Natural killer cell (primary cell): Measurements from ENCODE around the gene POFUT2. TPM values are rescaled to one million over a fixed set of nuclear protein-coding genes. Genes with fewer than 3 reads are reported as not detected.

Source experiments
- ATAC-seq, 3 donors: fragments of 150-1000 bp in 2 of 3; fragments of 200-7000 bp in 1 of 3; cut with Tn5 transposase; 1 replicate in 1 of 3; 2 replicates in 2 of 3; pipeline ENCODE4 v1.10.0; 2021; ENCODE audit warnings: mild to moderate bottlenecking in 2 of 3, moderate library complexity in 2 of 3
- DNase-seq, 2 donors: peaks; one replicate each; pipeline versions ENCODE4 v3.0.0 to v3.0.0-alpha.2; 2013 to 2021; ENCODE audit warnings: mixed read lengths in 1 of 2
- H3K27ac ChIP-seq: one replicate; pipeline ENCODE4 v1.5.1; 2013; ENCODE audit warnings: mild to moderate bottlenecking, low read length
- H3K27me3 ChIP-seq: one replicate; pipeline ENCODE4 v1.6.1; 2013; ENCODE audit warnings: low read length; ENCODE audit not compliant: control insufficient read depth, insufficient read depth
- H3K36me3 ChIP-seq: one replicate; pipeline ENCODE4 v1.6.1; 2013; ENCODE audit warnings: low read length; ENCODE audit not compliant: control insufficient read depth, insufficient read depth
- H3K4me1 ChIP-seq: one replicate; pipeline ENCODE4 v1.6.1; 2013; ENCODE audit warnings: low read length; ENCODE audit not compliant: control insufficient read depth, insufficient read depth
- H3K4me3 ChIP-seq: one replicate; pipeline ENCODE4 v1.5.1; 2013; ENCODE audit warnings: low read length
- H3K9me3 ChIP-seq: one replicate; pipeline ENCODE4 v1.6.1; 2013; ENCODE audit warnings: low read length; ENCODE audit not compliant: control insufficient read depth, insufficient read depth
- H3K27ac Mint-ChIP-seq, 2 donors: one replicate each; pipeline ENCODE4 v1.8.0; 2022; ENCODE audit warnings: mild to moderate bottlenecking in 2 of 2, mixed read lengths in 2 of 2, moderate library complexity in 1 of 2
- H3K27me3 Mint-ChIP-seq, 2 donors: one replicate each; pipeline ENCODE4 v1.8.0; 2022; ENCODE audit warnings: low read depth in 2 of 2, mixed read lengths in 2 of 2
- H3K36me3 Mint-ChIP-seq: one replicate; pipeline ENCODE4 v1.8.0; 2022; ENCODE audit warnings: mixed read lengths
- H3K4me1 Mint-ChIP-seq, 2 donors: one replicate each; pipeline ENCODE4 v1.8.0; 2022; ENCODE audit warnings: mixed read lengths in 2 of 2
- H3K4me3 Mint-ChIP-seq: one replicate; pipeline ENCODE4 v1.8.0; 2022; ENCODE audit warnings: mild to moderate bottlenecking, moderate library complexity, mixed read lengths
- H3K9me3 Mint-ChIP-seq, 2 donors: one replicate each; pipeline ENCODE4 v1.8.0; 2022; ENCODE audit warnings: mixed read lengths in 2 of 2
- WGBS: methylation state at CpG from one replicate; pipeline ENCODE4 v1.1.7; 2013; ENCODE audit warnings: missing lambda C conversion rate; ENCODE audit not compliant: insufficient coverage; 5-methylcytosine and 5-hydroxymethylcytosine counted together
- intact Hi-C: fragments of 100-400 bp; cut with micrococcal nuclease; formaldehyde crosslinking; loops from one replicate; pipeline ENCODE4 v1.14.2; 2022
- total RNA-seq, 4 donors: library from RNA; stranded (reverse); fragments of 120-200 nt in 1 of 4; gene quantifications; one replicate each; pipeline versions ENCODE4 v1.2.3 to v1.2.4, GENCODE V29; 2013 to 2022
- TF ChIP-seq, protein P1 (sequence below): fragments of 200-600 bp; IDR thresholded peaks from one replicate; pipeline ENCODE4 v1.8.0; 2022; ENCODE audit warnings: antibody characterized with exemption

Gene POFUT2
- total RNA-seq, 3 donors from 2014 or later (not counting 1 experiment from before 2014, with no cell fraction given): 41.4 to 46.0 (median 43.3) TPM

DNA sequence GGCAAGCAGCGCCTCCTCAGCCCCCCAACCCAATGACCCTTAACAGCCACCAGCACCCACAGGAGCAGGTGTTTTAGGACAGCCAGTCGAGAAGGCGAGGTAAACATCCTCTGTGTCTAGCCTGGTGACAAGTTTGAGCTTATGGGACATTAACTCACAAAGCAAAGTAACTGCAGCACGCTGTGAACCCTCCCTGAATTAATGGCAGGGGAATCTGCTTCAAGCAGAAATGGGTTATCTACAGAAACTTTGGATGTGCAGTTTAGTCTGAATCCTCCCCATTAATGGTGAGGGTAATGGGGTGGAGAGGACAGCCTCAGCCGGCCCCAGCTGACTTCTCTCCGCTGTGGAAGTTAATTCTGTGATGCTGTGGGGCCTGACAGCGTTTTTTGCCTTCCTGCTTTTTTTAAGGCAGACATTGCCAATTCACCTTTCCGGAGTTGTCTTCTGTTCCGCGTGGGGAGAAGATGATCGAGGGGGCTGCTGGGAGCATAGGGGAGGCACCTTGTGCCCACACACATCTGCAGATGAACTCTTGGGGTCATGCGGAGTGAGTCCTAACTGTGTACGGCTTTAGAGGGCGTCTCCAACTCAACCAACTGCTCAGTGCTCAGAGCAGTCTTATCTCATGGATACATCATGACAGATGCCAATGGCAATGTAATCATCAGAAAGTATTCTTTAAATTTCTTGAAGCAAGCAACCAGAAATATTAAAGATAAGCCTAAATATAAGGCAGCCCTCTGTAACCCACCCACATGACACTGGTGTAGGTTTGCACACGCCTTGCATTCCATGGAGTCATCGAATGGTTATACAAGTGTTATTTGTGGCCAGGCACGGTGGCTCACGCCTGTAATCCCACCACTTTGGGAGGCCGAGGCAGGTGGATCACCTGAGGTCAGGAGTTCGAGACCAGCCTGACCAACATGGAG lies 41.0 kb downstream of the POFUT2 start:
- Histone ChIP-seq H3K36me3 (no peaks in the 10 kb centered on the region), H3K4me3 (no peak overlapping the region), H3K4me1 (no peaks in the 10 kb centered on the region), H3K27me3 (no peaks in the 10 kb centered on the region), H3K27ac (no peak overlapping the region), H3K9me3 (no peaks in the 10 kb centered on the region)
- no peak overlapping the region for H3K27ac Mint-ChIP-seq
- peaks cover 33 to 42% of the 10 kb centered on the region in 2 donors for H3K27me3 Mint-ChIP-seq
- ATAC-seq (no peak), DNase-seq (no peak)
- peaks cover 16% of the 10 kb centered on the region for H3K36me3 Mint-ChIP-seq
- no peaks in the 10 kb centered on the region for H3K4me1 Mint-ChIP-seq
- intact Hi-C loops: no loop called here
- WGBS: 86% methylated on average over 19 of the region's 20 CpGs
- no peak overlapping the region for H3K4me3 Mint-ChIP-seq
- TF ChIP-seq, protein P1, sequence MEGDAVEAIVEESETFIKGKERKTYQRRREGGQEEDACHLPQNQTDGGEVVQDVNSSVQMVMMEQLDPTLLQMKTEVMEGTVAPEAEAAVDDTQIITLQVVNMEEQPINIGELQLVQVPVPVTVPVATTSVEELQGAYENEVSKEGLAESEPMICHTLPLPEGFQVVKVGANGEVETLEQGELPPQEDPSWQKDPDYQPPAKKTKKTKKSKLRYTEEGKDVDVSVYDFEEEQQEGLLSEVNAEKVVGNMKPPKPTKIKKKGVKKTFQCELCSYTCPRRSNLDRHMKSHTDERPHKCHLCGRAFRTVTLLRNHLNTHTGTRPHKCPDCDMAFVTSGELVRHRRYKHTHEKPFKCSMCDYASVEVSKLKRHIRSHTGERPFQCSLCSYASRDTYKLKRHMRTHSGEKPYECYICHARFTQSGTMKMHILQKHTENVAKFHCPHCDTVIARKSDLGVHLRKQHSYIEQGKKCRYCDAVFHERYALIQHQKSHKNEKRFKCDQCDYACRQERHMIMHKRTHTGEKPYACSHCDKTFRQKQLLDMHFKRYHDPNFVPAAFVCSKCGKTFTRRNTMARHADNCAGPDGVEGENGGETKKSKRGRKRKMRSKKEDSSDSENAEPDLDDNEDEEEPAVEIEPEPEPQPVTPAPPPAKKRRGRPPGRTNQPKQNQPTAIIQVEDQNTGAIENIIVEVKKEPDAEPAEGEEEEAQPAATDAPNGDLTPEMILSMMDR: no peak
- H3K9me3 Mint-ChIP-seq: peaks cover 0 to 6% of the 10 kb centered on the region in 2 donors

DNA sequence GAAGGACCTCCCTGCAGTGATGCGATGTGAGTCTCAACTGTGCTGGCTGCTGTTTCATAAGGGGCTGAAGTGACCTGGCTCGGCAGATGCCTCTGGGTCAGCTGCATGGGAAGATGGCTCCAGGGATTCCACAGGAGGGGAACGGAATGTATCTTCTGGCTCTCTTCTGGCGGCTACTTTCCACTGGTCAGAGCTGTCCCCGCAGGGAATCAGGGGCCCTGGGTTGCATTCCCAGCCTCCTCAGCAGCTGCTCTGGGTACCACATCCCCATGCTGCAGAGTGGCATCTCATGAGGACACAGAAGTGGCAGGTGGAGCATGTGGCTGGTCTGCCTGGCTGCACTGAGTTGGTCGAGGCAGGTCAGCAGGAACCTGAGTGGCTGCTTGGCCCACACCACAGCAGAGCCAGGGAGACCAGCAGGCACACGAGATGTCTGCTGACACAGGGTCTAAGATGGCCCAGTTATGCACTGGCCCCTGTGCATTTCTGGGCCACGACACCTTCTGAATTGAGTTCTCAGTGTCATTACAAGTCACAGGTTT lies 42.8 kb downstream of the POFUT2 start:
- no peak overlapping the region for H3K4me3 Mint-ChIP-seq
- H3K27me3 Mint-ChIP-seq: peaks cover 28 to 50% of the 10 kb centered on the region in 2 donors
- WGBS: 89% methylated on average over 8 of the region's 8 CpGs
- Histone ChIP-seq H3K27me3 (no peaks in the 10 kb centered on the region), H3K27ac (no peak overlapping the region), H3K9me3 (no peaks in the 10 kb centered on the region), H3K4me1 (no peaks in the 10 kb centered on the region), H3K36me3 (no peaks in the 10 kb centered on the region), H3K4me3 (no peak overlapping the region)
- DNase-seq: no peak
- TF ChIP-seq, protein P1: no peak
- ATAC-seq: no peak
- H3K4me1 Mint-ChIP-seq: no peaks in the 10 kb centered on the region
- intact Hi-C loops: no loop called here
- H3K27ac Mint-ChIP-seq: no peak overlapping the region
- H3K36me3 Mint-ChIP-seq: peaks cover 16% of the 10 kb centered on the region
- peaks cover 0 to 6% of the 10 kb centered on the region in 2 donors for H3K9me3 Mint-ChIP-seq

- H3K9me3 ChIP-seq: no peaks in the 10 kb centered on the region
- TF ChIP-seq, protein P1: no peak
- H3K4me1 ChIP-seq: no peaks in the 10 kb centered on the region
- WGBS: 100% methylated on average over 1 of the region's 3 CpGs
- no peaks in the 10 kb centered on the region for H3K27me3 ChIP-seq
- Mint-ChIP-seq H3K4me1 (no peaks in the 10 kb centered on the region), H3K27ac (no peak overlapping the region), H3K9me3 (peaks cover 0 to 6% of the 10 kb centered on the region in 2 donors), H3K4me3 (no peak overlapping the region), H3K27me3 (peaks cover 30 to 48% of the 10 kb centered on the region in 2 donors), H3K36me3 (peaks cover 16% of the 10 kb centered on the region)
- DNase-seq: no peak
- H3K27ac ChIP-seq: no peak overlapping the region
- H3K36me3 ChIP-seq: no peaks in the 10 kb centered on the region
- no peak overlapping the region for H3K4me3 ChIP-seq
- intact Hi-C loops: no loop called here
- no peak for ATAC-seq
Measured at GRCh38 chr21:45243603-45244002, 44.1 kb downstream of the POFUT2 start.
